GM21737 (cell line): ENCODE results near the gene AQP9.

Experiments used
- ATAC-seq: cut with Tn5 transposase; IDR thresholded peaks from one replicate; pipeline ENCODE4 v1.9.1; 2021; ENCODE audit warnings: mild to moderate bottlenecking, moderate library complexity; ENCODE audit not compliant: unreplicated experiment

The AQP9 gene

GRCh38 chr15:58223432-58223831, 85.3 kb downstream of the AQP9 start:
- no peak for ATAC-seq

GRCh38 chr15:58224068-58224467, 85.9 kb downstream of the AQP9 start:
- no peak for ATAC-seq

DNA sequence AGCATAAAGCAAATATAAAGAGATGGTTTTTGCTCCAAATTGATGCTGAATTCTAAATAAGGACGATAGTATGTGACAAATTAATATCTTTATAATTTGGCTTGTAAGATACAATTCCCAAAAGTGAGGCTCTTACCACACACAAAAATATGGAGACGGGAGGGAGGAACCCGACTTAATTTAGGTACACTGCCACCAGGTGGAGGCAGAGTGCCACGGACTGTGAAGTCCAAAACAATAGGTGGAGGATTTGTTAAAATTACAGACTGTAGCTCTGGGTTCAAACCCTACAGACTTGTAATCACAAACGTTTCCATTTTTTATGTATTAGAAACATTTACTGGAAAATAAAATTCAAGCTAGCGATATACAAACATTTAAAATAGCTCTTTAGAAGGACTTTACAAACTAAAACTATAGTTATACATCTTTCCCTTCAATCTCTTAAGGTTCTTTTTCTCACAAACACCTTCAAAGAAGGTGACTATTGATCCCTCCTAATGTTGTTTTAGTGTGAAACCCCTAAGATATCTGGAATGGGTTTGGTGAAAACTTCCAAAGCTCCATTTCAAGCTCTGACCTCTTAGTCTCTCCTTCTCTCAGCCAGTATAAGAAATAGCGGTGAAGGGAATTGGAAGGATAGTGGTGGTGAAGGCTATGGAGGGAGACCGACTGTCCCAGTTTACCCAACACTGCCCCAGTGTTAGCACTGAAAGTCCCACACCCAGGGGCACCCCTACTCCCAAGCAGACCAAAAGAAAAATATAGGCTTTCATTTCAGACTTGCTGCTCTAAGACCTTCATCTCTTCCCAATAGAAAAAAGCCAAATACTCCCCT, 89.7 kb downstream of the AQP9 start:
- no peak for ATAC-seq

DNA sequence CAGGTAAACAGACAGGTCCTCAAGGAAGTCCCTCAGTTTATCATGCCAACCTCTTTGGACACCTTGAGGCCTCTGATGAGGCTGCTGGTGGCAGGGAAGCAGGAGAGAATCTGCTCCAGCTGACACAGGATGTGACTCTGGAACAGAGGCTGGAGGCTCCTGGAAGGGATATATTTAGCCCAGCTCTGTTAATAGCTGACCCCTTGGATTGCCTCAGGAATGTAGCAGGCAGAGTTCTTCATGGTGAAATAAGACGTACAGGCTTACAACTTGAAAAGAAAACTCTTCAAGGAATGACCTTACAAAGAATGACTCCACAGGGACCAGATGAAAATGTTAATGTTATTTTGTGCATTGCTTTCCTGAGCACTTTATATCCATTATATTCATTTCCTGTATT, 90.5 kb downstream of the AQP9 start:
- no peak for ATAC-seq

- no peak for ATAC-seq
Observed at GRCh38 chr15:58229297-58229768, 91.2 kb downstream of the AQP9 start.

DNA sequence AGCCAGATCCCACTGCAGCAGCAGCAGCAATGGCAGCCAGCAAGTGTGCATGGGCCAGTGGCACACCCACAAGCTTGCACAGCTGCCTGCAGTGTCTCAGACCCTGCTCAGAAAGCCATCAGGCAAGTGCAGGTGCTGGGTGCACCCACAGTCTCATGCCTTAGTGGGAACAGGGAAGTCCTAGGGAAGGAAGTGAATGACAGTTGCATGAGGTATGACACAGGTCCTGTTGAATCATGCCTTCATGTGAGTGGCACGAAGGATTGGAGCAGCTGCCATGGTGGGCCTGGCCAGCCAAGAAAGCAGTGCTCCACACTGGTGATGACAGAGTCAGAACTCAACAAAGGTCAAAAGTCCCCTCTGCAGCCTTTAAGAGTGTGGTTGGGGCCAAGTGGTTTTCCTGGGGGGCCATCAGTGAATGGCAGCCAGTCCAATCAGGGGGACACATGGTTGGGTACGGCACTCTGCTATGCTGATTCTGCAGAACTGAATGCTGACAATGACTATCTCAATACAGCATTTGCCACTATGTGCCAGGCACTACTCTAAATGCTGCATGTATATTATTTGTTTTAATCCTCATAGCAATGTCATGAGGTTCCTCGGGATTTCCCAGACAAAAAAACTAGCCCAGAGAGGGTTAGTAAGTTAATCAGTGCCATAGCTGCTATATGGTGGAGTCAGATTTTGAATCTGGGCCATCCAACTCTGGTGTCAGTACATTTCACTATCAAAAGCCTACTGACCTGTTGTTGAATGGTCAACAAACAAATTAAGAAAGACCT, 94.3 kb downstream of the AQP9 start:
- no peak for ATAC-seq

- no peak for ATAC-seq
Observed at GRCh38 chr15:58233341-58233740, 95.2 kb downstream of the AQP9 start.
